ENCODE data around the gene MCRIP2.

MCRIP2 gene

GRCh38 chr16:633336-634050 lies 8.1 kb upstream of the MCRIP2 start:
- DNase-seq = no peak

DNA sequence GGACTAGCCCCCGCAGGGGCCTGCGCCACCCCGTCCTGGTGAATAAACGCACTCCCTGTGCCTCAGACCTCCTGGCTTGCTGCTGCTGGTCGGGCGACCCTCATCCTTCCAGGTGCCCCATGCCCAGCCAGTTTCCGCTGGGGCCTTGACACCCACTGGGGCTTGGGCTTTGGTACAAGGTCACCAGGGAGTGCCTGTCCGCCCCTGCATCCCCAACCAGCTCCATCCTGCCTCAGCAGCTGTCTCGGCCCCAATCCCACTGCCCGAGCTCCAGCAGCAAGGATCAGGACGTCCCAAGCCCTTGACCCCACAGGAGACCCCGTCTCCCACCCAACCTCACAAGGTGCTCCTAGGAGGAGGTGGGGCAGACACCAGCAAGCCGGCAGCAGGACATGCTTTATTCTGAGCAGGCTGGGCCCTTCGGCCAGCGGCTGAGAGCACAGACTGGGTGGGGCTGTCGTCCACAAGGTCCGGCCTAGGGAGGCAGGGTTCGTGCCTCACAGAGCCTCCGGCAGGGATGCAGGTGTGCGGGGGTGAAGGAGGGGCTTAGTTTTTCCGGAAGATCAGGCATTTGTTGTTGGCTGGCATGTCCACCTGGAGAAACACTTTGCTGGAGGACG lies 7.5 kb upstream of the MCRIP2 start:
- DNase-seq = no peak

DNA sequence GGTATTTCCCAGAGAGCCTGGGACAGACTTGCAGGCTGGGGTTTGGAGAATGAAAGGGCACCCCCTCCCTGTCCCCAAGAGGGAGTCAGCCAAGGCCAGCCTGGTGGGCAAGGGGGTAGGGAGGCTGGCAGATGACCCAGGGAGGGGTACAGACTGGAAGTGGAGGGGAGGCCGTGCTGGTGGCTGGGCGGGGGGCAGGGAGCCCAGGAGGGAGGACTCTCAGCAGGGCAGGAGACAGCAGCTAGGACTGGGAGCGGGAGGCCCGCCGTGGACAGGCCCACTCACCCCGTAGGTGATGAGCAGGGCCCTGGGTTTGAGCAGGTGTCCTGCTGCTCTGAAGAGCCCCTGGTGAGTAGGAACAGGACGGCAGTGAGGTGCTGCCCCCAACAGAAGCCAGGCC lies 6.6 kb upstream of the MCRIP2 start:
- no peak for DNase-seq

GRCh38 chr16:635573-636205 lies 5.9 kb upstream of the MCRIP2 start:
- no peak for DNase-seq

GRCh38 chr16:636206-637080 lies 5.2 kb upstream of the MCRIP2 start, which contains the start of gene METTL26:
METTL26 (minus strand) TSS chr16:636305; CDS start chr16:636290, 15 bp downstream.
- peak; percentile 98 for DNase-seq

- peak; percentile 95 for DNase-seq
Measured at GRCh38 chr16:637081-638018, 4.3 kb upstream of the MCRIP2 start.

GRCh38 chr16:638034-638543 lies 3.5 kb upstream of the MCRIP2 start:
- DNase-seq = no peak

DNA sequence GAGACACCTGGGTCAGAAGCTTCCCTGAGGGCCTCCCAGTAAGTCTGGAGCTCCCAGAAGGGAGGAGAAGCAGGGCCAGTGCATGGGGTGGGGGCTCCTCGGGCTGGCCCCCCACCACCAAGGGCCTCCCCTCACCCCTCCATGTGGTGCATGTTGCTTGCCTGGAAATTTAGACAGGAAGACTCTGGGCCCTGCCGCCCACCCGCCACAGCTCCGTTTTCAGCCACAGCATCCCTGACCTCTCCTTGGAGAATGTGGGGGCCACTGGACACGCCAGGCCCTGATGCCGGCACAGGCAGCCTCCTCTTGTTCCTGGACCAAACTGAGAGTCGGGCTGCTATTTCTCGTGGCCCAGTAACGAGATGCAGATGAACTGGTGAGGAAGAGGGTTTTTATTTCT lies 2.8 kb upstream of the MCRIP2 start:
- no peak for DNase-seq

GRCh38 chr16:640614-641013 lies 1.0 kb upstream of the MCRIP2 start:
- no peak for DNase-seq

DNA sequence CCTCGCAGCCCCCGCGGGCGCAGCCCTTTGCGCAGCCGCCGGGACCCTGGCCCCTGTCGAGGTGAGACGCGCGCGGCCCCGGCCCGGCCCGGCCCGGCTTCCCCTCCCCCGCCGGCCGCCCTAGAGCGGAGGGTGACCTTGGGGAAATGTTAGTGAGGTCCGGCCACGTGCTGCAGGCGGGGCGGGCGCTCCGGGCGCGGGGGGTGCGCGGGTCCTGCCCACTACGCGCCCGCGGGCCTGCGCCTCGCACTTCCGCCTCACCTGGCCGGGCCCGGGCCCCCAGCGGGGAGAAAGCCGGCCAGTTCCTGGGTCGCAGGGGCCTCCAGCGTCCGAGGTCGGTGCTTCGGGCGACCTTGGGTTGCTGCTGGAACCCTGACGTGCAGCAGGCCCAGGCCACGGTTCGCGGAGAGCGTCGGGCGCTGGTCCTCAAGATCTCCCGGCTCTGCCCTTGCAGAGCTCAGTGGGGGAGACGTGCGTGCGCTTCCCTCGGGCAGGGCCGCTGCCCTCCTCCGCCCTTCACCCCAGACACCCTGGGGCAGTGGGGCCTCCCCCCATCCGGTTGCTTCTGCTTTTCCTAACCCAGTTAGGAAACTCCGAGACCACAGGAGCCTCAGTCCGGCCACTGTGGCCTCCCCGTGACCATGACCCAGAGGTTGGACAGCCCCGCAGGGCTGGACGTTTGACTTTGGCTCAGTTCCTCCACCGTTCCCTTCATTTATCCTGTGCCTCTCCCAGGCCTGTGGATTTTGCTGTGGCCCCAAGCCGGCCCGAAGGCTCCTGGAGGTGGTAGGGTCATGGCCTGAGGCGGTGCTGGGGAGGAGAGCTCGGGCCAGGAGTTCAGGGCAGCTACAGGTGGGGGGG lies 791 bp downstream of the MCRIP2 start:
- no peak for DNase-seq

DNA sequence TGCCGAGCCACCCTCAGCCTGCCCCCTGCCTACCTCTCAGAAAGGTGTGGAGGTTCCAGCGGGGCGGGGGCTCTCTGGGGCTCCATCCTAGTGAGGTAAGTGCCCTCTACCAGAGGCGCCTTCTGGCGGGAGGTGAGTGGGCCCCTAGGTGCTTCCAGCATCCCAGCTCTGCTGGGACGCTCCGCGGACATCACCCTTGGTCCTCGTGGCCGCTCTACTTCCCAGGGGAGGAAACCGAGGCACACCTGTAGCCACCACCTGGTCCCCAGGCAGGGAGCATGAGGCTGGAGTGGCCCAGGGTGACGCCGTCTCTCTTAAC lies 1.4 kb downstream of the MCRIP2 start:
- DNase-seq = no peak

GRCh38 chr16:644556-644955 lies 2.9 kb downstream of the MCRIP2 start:
- DNase-seq = no peak

DNA sequence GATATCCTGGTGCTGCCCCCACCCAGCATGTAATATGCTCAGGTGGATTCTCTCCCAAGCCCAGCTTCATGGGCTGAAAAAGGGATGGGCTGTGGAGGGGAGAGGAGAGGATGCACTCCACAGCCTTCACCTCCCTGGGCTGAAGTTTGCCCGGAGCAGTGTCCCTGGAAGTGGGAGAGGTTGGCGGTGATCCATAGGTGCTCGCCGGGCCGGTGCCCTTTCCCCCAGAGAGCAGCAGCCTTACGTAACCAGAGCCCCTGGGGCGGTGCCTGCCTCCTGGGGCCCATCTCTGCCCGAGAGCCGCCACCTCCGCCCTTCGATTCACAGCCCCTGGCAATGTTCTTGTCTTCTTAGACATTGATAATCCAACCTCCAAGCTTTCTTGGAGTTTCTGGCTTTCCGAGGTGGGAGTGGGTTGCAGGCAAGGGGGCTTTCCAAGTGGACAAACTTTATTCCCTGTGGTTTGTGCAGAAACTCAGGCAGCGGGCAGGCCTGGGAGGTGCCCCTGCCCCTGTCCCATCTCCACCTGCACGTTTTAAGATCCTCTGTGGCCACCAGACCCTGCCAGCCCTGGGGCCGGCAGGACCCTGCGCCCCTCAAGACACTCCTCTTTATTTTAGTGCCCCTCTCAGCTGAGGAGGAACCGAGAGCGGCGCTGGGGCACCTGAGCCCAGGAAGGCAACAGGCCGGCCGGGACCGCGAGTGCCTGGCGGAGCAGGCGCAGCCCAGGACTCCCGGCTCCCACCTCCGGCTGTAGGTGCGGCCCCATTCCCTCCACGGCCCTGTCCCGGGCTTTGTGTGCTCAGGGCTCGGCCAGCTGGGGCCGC lies 4.4 kb downstream of the MCRIP2 start:
- DNase-seq = no peak

DNA sequence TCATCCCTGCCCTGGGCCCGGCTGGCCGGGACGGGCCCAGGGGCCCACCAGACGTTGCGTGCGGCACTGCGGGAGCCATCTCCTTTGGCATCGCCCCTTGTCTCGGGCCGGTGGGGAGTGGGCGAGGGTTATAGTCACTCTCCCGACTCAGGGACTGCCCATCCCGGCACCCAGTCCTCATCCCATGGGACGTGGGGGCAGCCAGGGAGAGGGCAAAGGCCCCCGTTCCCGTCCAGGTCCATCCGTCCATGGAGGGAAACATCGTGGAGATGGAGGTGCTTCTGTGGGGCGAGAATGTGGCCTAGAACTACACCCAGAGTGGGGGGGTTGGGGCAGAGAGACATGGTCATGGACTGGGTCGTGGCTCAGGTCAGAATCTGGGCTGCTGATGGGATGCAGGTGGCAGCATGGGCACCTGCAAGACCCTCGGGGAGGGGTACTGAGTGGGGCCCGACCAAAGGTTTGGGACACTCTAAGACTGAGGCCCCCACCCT lies 5.1 kb downstream of the MCRIP2 start:
- no peak for DNase-seq

DNA sequence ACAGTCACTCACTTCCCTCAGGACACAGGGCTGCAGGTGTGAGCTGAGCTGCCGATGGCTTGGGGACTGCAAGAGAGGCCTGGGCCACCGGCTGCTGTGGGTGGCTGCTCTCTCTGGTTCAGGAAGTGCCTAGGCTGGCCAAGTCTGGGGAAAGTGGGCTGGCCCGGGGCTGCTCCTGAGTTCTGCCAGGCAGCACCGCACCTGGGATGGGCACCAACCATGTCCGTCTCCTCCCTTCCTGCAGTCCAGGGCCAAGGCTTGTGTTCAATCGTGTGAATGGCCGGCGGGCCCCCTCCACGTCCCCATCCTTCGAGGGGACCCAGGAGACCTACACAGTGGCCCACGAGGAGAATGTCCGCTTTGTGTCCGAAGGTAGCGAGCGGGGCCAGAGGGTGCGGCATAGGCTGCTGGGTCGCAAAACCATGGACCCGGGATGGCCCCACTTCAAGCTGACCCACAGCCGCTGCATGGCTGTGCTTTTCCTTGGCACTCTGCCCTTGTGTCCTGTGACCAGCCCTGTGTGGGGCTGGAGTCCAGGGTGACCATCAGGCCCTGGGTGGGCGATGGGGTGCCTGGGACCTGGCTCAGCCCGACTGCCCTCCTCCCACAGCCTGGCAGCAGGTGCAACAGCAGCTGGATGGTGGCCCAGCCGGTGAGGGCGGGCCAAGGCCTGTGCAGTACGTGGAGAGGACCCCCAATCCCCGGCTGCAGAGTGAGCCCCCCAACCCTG lies 5.7 kb downstream of the MCRIP2 start:
- DNase-seq = no peak

- no peak for DNase-seq
Measured at GRCh38 chr16:648071-648780, 6.6 kb downstream of the MCRIP2 start.

GRCh38 chr16:648781-649589 lies 7.4 kb downstream of the MCRIP2 start, which contains the start of gene WDR90:
WDR90 (plus strand) TSS chr16:649365; CDS start chr16:649417, 52 bp downstream.
- DNase-seq = peak; percentile 96
